ENCODE results near the gene PPIH.

Gene PPIH

GRCh38 chr1:42657201-42657600 lies 1.0 kb upstream of the PPIH start:
- no peak for TF ChIP-seq CTCF (conservative IDR thresholded peaks at IDR 0.05; ENCODE audit: low read depth, low read length)
- no peak overlapping the region for H3K4me3 ChIP-seq (ENCODE audit: low read depth, low read length)
- no peak for DNase-seq (ENCODE audit: low read depth)

GRCh38 chr1:42658877-42659337 lies 684 bp downstream of the PPIH start:
- peak; percentile 43 for DNase-seq (ENCODE audit: low read depth)
- TF ChIP-seq CTCF (conservative IDR thresholded peaks at IDR 0.05; ENCODE audit: low read depth, low read length): no peak
- H3K4me3 ChIP-seq (ENCODE audit: low read depth, low read length): peak overlapping the region; percentile 87

GRCh38 chr1:42660907-42661500 lies 2.8 kb downstream of the PPIH start:
- no peak for TF ChIP-seq CTCF (conservative IDR thresholded peaks at IDR 0.05; ENCODE audit: low read depth, low read length)
- no peak for DNase-seq (ENCODE audit: low read depth)
- no peak overlapping the region for H3K4me3 ChIP-seq (ENCODE audit: low read depth, low read length)

GRCh38 chr1:42669936-42670335 lies 11.7 kb downstream of the PPIH start:
- TF ChIP-seq CTCF (conservative IDR thresholded peaks at IDR 0.05; ENCODE audit: low read depth, low read length): no peak
- no peak overlapping the region for H3K4me3 ChIP-seq (ENCODE audit: low read depth, low read length)
- DNase-seq (ENCODE audit: low read depth): no peak

GRCh38 chr1:42670425-42670824 lies 12.2 kb downstream of the PPIH start:
- H3K4me3 ChIP-seq (ENCODE audit: low read depth, low read length): no peak overlapping the region
- no peak for DNase-seq (ENCODE audit: low read depth)
- TF ChIP-seq CTCF (conservative IDR thresholded peaks at IDR 0.05; ENCODE audit: low read depth, low read length): no peak

GRCh38 chr1:42674214-42674613 lies 16.0 kb downstream of the PPIH start:
- DNase-seq (ENCODE audit: low read depth): peak; percentile 34
- H3K4me3 ChIP-seq (ENCODE audit: low read depth, low read length): no peak overlapping the region
- no peak for TF ChIP-seq CTCF (conservative IDR thresholded peaks at IDR 0.05; ENCODE audit: low read depth, low read length)

- TF ChIP-seq CTCF (conservative IDR thresholded peaks at IDR 0.05; ENCODE audit: low read depth, low read length): no peak
- DNase-seq (ENCODE audit: low read depth): no peak
- H3K4me3 ChIP-seq (ENCODE audit: low read depth, low read length): no peak overlapping the region
These were observed 16.5 kb downstream of the PPIH start for GRCh38 chr1:42674682-42675081.

Measured in choroid plexus epithelial cell (primary cell).